Lower leg skin (tissue), 4 donors: ENCODE measurements around the gene SFR1. TPM values are rescaled to one million over a fixed set of nuclear protein-coding genes. Genes with fewer than 3 reads are reported as not detected.

Source experiments
- DNase-seq, 2 donors: peaks; one replicate each; pipeline ENCODE4 v3.0.0-alpha.2; 2019; ENCODE audit warnings: low spot score in 2 of 2
- H3K4me3 ChIP-seq: fragments of 200-600 bp; sonication (generic); 2 replicates; pipeline ENCODE4 v1.5.1; 2017; ENCODE audit warnings: mild to moderate bottlenecking, low read depth; ENCODE audit not compliant: poor library complexity, severe bottlenecking
- CTCF ChIP-seq, 3 donors: fragments of 450-650 bp; IDR thresholded peaks; one replicate each; pipeline ENCODE4 v1.5.1; 2016; ENCODE audit warnings: antibody characterized with exemption in 3 of 3, mild to moderate bottlenecking in 3 of 3, moderate library complexity in 2 of 3
- POLR2A ChIP-seq, 2 donors: fragments of 450-650 bp; IDR thresholded peaks; one replicate each; pipeline ENCODE4 v1.6.1; 2016 to 2017; ENCODE audit warnings: antibody characterized with exemption in 2 of 2, mild to moderate bottlenecking in 1 of 2, moderate library complexity in 1 of 2
- WGBS, 2 donors: methylation state at CpG; one replicate each; pipeline ENCODE4 v1.1.5; 2018; 5-methylcytosine and 5-hydroxymethylcytosine counted together
- intact Hi-C: fragments of 100-400 bp; cut with DNase I; formaldehyde crosslinking; loops from one replicate; pipeline ENCODE4 v1.15.0; 2023; ENCODE audit warnings: low total_unique reads
- total RNA-seq, 4 donors: library from RNA; depleted of rRNA; stranded (reverse); fragments of >200 nt; gene quantifications; one replicate each; pipeline ENCODE4 v1.1.0, GENCODE V29; 2016

Gene SFR1
- total RNA-seq, 4 donors from 2014 or later = 2.1 to 10.0 (median 3.5) TPM

DNA sequence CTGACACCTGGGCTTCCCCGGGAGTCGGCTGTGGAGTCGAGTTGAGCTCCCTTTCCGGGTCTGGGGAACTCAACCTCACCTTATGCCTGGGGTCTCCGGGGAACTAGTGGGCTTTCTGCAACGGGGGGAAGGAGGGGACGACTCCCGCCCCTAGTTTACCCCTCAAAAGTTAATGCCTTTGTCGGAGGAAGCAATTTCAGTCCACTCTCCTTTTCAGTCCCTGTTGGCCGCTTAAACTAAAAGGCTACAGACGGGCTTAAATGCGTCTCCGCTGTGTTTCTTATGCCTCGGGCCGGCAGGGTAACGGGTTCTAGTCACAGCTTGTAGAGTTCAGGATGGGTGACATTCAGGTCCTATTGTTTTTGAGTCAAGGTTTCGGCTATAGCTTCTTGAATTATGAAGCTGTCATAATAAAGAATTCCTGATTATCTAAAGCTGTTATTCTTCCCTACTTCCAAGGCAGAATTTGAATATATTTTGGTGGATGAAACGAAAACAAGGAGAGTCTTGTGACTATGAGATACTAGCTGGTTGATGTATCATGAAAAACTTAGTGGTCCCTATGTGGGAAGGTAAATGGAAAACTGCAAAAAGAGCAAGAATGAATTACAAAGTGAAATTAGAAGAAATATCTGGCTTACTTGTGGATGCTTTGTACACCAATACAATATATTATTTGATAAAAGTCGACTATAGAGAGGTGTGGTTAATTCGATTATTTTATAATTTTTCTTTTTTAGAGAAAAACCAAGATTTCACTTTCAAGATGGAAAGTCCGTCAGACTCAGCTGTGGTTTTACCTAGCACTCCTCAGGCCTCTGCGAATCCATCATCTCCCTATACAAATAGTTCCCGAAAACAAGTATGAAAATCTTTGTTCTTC lies 495 bp downstream of the SFR1 start:
- no peak for TF ChIP-seq CTCF (IDR thresholded peaks at IDR 0.05)
- DNase-seq = peak in 1 of 2 donors; percentile 87
- intact Hi-C loops = no loop called here
- peak overlapping the region; percentile 46 for H3K4me3 ChIP-seq
- 16 to 17% methylated on average over 22 to 23 of the region's 23 CpGs for WGBS, 2 donors

DNA sequence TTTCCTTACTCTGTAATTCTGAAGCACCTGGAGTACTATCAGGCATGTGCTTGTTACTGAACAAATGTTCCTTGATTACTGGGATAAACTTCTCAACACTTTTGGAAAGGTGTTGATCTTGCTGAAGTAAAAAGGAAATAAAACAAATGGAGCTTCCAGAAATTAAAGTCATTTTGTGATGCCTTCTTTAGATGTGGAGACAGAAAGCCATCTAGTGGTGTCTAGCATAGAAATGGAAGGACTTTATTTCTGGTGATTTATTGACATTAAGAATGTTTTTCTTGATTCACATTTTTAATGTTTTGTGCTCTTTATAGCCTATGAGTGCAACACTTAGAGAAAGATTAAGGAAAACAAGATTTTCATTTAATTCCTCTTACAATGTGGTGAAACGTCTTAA lies 1.4 kb downstream of the SFR1 start:
- no peak overlapping the region for H3K4me3 ChIP-seq
- DNase-seq = no peak
- no peak for TF ChIP-seq POLR2A (IDR thresholded peaks at IDR 0.05)
- 43 to 57% methylated on average over 1 of the region's 1 CpG for WGBS, 2 donors
- intact Hi-C loops = no loop called here

DNA sequence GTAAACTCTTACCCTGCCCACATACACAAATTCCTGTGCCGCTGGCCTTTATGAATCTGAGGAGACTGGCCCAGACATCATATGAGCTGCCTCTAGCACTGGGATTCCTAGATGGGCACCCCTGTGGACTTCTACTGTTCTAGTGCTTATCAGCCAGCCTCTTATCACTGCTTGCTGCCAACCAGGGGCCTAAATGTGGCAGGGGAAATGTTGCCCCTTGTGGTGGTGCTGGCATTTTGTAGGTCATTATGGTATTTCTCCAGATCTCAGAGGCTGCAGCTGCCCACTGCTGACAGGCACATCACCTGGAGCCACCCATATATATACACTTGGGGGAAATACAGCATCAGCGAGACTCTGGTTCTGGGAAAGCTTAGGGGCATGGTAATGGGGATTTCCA lies 5.4 kb downstream of the SFR1 start:
- TF ChIP-seq CTCF (IDR thresholded peaks at IDR 0.05) (no peak), POLR2A (IDR thresholded peaks at IDR 0.05) (no peak)
- H3K4me3 ChIP-seq = no peak overlapping the region
- no peak for DNase-seq
- WGBS, 2 donors = 73 to 85% methylated on average over 2 of the region's 2 CpGs
- intact Hi-C loops = no loop called here

DNA sequence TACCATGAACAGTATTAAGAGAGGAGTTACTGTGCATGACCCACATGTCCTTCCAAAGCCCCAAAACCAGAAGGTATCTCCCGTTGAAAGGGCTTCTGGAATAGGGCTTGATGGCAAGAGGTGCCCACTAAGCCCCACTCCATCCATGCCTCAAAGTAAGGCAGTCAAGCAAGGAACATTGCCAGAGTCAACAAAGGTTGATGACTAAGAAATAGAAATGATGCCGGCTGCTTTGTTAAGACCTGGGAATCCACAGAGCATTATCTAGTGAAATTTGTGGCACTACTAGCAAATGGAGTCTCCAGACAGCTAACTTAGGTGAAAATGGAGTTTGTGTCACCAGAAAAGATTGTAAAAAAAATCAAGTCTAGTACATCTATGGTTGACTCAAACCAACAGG lies 6.2 kb downstream of the SFR1 start:
- H3K4me3 ChIP-seq = no peak overlapping the region
- TF ChIP-seq CTCF (IDR thresholded peaks at IDR 0.05) (no peak), POLR2A (IDR thresholded peaks at IDR 0.05) (no peak)
- DNase-seq = no peak
- WGBS, 2 donors = 79 to 82% methylated on average over 2 of the region's 2 CpGs
- intact Hi-C loops = no loop called here

- intact Hi-C loops = no loop called here
- no peak for DNase-seq
- 71% methylated on average over 3 of the region's 3 CpGs for WGBS, 2 donors
- TF ChIP-seq CTCF (IDR thresholded peaks at IDR 0.05) = no peak
- TF ChIP-seq POLR2A (IDR thresholded peaks at IDR 0.05) = no peak
- no peak overlapping the region for H3K4me3 ChIP-seq
Observed at GRCh38 chr10:104130041-104130440, 8.1 kb downstream of the SFR1 start.

GRCh38 chr10:104138131-104138530 lies 16.2 kb downstream of the SFR1 start:
- intact Hi-C loops = no loop called here
- no peak for DNase-seq
- no peak for TF ChIP-seq CTCF (IDR thresholded peaks at IDR 0.05)
- TF ChIP-seq POLR2A (IDR thresholded peaks at IDR 0.05) = no peak
- WGBS, 2 donors = 93 to 95% methylated on average over 6 of the region's 6 CpGs
- no peak overlapping the region for H3K4me3 ChIP-seq
